ENCODE data around the gene TRAPPC10. TPM values are rescaled to one million over a fixed set of nuclear protein-coding genes. Genes with fewer than 3 reads are reported as not detected.

The TRAPPC10 gene
- total RNA-seq, 1 experiment from 2014 or later: 31.0 TPM

- DNase-seq: no peak
- Histone ChIP-seq H3K4me1 (peaks cover 24% of the 10 kb centered on the region), H3K36me3 (no peaks in the 10 kb centered on the region), H3K27ac (no peak overlapping the region), H3K27me3 (no peaks in the 10 kb centered on the region), H3K4me3 (no peak overlapping the region), H3K9me3 (replicated peaks) (no peaks in the 10 kb centered on the region)
Observed at GRCh38 chr21:43976661-43977060, 35.4 kb upstream of the TRAPPC10 start.

GRCh38 chr21:43978060-43978459, 34.0 kb upstream of the TRAPPC10 start:
- Histone ChIP-seq H3K4me1 (peaks cover 12% of the 10 kb centered on the region), H3K27ac (no peak overlapping the region), H3K27me3 (no peaks in the 10 kb centered on the region), H3K9me3 (replicated peaks) (no peaks in the 10 kb centered on the region), H3K36me3 (no peaks in the 10 kb centered on the region), H3K4me3 (no peak overlapping the region)
- no peak for DNase-seq

GRCh38 chr21:43979654-43980053, 32.5 kb upstream of the TRAPPC10 start:
- Histone ChIP-seq H3K27ac (no peak overlapping the region), H3K4me3 (no peak overlapping the region)
- DNase-seq: no peak

GRCh38 chr21:43981151-43981870, 30.8 kb upstream of the TRAPPC10 start:
- peaks cover 6% of the 10 kb centered on the region; the same call in 1 of the 2 replicates for H3K4me1 ChIP-seq
- no peak for DNase-seq
- H3K9me3 ChIP-seq (replicated peaks): no peaks in the 10 kb centered on the region
- H3K36me3 ChIP-seq: no peaks in the 10 kb centered on the region
- H3K27ac ChIP-seq: no peak overlapping the region
- H3K27me3 ChIP-seq: no peaks in the 10 kb centered on the region
- H3K4me3 ChIP-seq: no peak overlapping the region

More at GRCh38 chr21:43979654-43980053, 32.5 kb upstream of the TRAPPC10 start:
- no peaks in the 10 kb centered on the region for H3K9me3 ChIP-seq (replicated peaks)
- no peaks in the 10 kb centered on the region for H3K36me3 ChIP-seq
- no peaks in the 10 kb centered on the region for H3K4me1 ChIP-seq
- H3K27me3 ChIP-seq: no peaks in the 10 kb centered on the region

GRCh38 chr21:43981871-43982210, 30.3 kb upstream of the TRAPPC10 start:
- H3K9me3 ChIP-seq (replicated peaks): no peaks in the 10 kb centered on the region
- no peaks in the 10 kb centered on the region for H3K27me3 ChIP-seq
- DNase-seq: no peak
- no peak overlapping the region for H3K4me3 ChIP-seq
- H3K27ac ChIP-seq: no peak overlapping the region
- H3K36me3 ChIP-seq: no peaks in the 10 kb centered on the region
- H3K4me1 ChIP-seq: peaks cover 6% of the 10 kb centered on the region; the same call in 1 of the 2 replicates

GRCh38 chr21:43982489-43983078, 29.5 kb upstream of the TRAPPC10 start:
- Histone ChIP-seq H3K36me3 (no peaks in the 10 kb centered on the region), H3K4me3 (no peak overlapping the region), H3K27me3 (no peaks in the 10 kb centered on the region), H3K9me3 (replicated peaks) (no peaks in the 10 kb centered on the region), H3K4me1 (peaks cover 6% of the 10 kb centered on the region; the same call in 1 of the 2 replicates), H3K27ac (no peak overlapping the region)
- no peak for DNase-seq

- Histone ChIP-seq H3K9me3 (replicated peaks) (no peaks in the 10 kb centered on the region), H3K27ac (no peak overlapping the region), H3K4me1 (peaks cover 6% of the 10 kb centered on the region; the same call in 1 of the 2 replicates), H3K4me3 (no peak overlapping the region), H3K36me3 (no peaks in the 10 kb centered on the region), H3K27me3 (no peaks in the 10 kb centered on the region)
- DNase-seq: no peak
Observed at GRCh38 chr21:43983390-43983789, 28.7 kb upstream of the TRAPPC10 start.

- Histone ChIP-seq H3K36me3 (no peaks in the 10 kb centered on the region), H3K27me3 (0 out of 2 replicates have a peak, but pooled peaks cover 3% of the 10 kb centered on the region), H3K9me3 (replicated peaks) (no peaks in the 10 kb centered on the region), H3K27ac (no peak overlapping the region), H3K4me3 (no peak overlapping the region), H3K4me1 (peaks cover 6% of the 10 kb centered on the region; the same call in 1 of the 2 replicates)
- DNase-seq: no peak
Observed at GRCh38 chr21:43983860-43984420, 28.2 kb upstream of the TRAPPC10 start.

GRCh38 chr21:43984905-43985689, 27.0 kb upstream of the TRAPPC10 start:
- Histone ChIP-seq H3K27me3 (0 out of 2 replicates have a peak, but pooled peaks cover 3% of the 10 kb centered on the region), H3K9me3 (replicated peaks) (no peaks in the 10 kb centered on the region), H3K4me3 (no peak overlapping the region), H3K27ac (no peak overlapping the region), H3K36me3 (no peaks in the 10 kb centered on the region), H3K4me1 (peaks cover 6% of the 10 kb centered on the region; the same call in 1 of the 2 replicates)
- DNase-seq: peak; percentile 39 to 64

- Histone ChIP-seq H3K4me1 (peaks cover 6% of the 10 kb centered on the region; the same call in 1 of the 2 replicates), H3K9me3 (replicated peaks) (no peaks in the 10 kb centered on the region), H3K27me3 (0 out of 2 replicates have a peak, but pooled peaks cover 3% of the 10 kb centered on the region), H3K27ac (no peak overlapping the region), H3K36me3 (no peaks in the 10 kb centered on the region), H3K4me3 (no peak overlapping the region)
- DNase-seq: peak in 1 of 2 experiments; percentile 29
Observed at GRCh38 chr21:43985690-43986251, 26.3 kb upstream of the TRAPPC10 start.

GRCh38 chr21:43986544-43987451, 25.3 kb upstream of the TRAPPC10 start:
- Histone ChIP-seq H3K9me3 (replicated peaks) (no peaks in the 10 kb centered on the region), H3K27me3 (peaks cover 3% of the 10 kb centered on the region; the same call in 1 of the 2 replicates), H3K4me1 (peaks cover 6% of the 10 kb centered on the region; the same call in 1 of the 2 replicates), H3K4me3 (no peak overlapping the region), H3K27ac (no peak overlapping the region), H3K36me3 (no peaks in the 10 kb centered on the region)
- no peak for DNase-seq

- peaks cover 3% of the 10 kb centered on the region; the same call in 1 of the 2 replicates for H3K27me3 ChIP-seq
- no peak overlapping the region for H3K27ac ChIP-seq
- H3K9me3 ChIP-seq (replicated peaks): no peaks in the 10 kb centered on the region
- H3K4me1 ChIP-seq: peaks cover 6% of the 10 kb centered on the region; the same call in 1 of the 2 replicates
- no peak overlapping the region for H3K4me3 ChIP-seq
- no peak for DNase-seq
- H3K36me3 ChIP-seq: no peaks in the 10 kb centered on the region
Observed at GRCh38 chr21:43987509-43987908, 24.6 kb upstream of the TRAPPC10 start.

- no peak for DNase-seq
- Histone ChIP-seq H3K4me1 (peaks cover 6% of the 10 kb centered on the region; the same call in 1 of the 2 replicates), H3K36me3 (no peaks in the 10 kb centered on the region), H3K27me3 (peaks cover 3% of the 10 kb centered on the region; the same call in 1 of the 2 replicates), H3K9me3 (replicated peaks) (no peaks in the 10 kb centered on the region), H3K4me3 (no peak overlapping the region), H3K27ac (no peak overlapping the region)
Observed at GRCh38 chr21:43988016-43988415, 24.1 kb upstream of the TRAPPC10 start.

All from SJCRH30 (cell line).